HG03103 (cell line): ENCODE results near the gene BPI.
"Not testable (repeated sequence)": the region's sequence is repeated elsewhere in the genome, so short reads cannot be mapped to it uniquely, and the experiment has no call there.

Experiments
- ATAC-seq: cut with Tn5 transposase; IDR thresholded peaks from one replicate; pipeline ENCODE4 v1.9.1; 2021; ENCODE audit warnings: low read depth; ENCODE audit not compliant: unreplicated experiment

The BPI gene

DNA sequence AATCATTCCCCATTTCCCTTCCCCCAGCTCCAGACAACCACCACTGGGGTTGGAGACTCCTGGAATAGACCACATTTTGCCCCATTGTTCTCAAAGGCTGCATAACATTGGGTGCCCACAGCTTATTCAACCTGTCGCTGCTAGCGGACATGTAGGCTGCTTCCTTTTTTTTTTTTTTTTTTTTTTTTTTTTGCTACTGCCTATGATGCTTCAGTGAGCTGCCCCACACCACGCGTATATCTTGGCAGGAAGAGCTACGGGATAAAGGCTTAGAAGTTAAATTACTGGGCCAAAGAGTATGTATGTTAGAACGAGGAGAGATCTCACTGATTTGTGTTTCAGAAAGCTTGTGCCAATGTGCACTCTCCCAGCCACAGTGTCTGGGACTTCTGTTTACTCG, 49.4 kb downstream of the BPI start:
- no peak for ATAC-seq

DNA sequence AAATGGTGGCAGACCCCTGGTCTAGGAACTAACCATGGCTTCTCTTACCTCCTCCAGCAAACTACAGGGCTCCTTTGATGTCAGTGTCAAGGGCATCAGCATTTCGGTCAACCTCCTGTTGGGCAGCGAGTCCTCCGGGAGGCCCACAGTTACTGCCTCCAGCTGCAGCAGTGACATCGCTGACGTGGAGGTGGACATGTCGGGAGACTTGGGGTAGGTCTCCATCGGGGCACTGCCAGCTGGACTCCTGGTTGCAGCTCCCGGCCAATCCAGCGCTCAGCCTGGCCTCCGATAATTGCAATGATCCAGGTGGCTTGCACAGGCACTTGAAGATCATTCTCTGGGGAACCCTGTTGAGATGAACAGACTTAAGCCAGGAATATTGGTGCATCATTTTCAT, 50.3 kb downstream of the BPI start:
- no peak for ATAC-seq

DNA sequence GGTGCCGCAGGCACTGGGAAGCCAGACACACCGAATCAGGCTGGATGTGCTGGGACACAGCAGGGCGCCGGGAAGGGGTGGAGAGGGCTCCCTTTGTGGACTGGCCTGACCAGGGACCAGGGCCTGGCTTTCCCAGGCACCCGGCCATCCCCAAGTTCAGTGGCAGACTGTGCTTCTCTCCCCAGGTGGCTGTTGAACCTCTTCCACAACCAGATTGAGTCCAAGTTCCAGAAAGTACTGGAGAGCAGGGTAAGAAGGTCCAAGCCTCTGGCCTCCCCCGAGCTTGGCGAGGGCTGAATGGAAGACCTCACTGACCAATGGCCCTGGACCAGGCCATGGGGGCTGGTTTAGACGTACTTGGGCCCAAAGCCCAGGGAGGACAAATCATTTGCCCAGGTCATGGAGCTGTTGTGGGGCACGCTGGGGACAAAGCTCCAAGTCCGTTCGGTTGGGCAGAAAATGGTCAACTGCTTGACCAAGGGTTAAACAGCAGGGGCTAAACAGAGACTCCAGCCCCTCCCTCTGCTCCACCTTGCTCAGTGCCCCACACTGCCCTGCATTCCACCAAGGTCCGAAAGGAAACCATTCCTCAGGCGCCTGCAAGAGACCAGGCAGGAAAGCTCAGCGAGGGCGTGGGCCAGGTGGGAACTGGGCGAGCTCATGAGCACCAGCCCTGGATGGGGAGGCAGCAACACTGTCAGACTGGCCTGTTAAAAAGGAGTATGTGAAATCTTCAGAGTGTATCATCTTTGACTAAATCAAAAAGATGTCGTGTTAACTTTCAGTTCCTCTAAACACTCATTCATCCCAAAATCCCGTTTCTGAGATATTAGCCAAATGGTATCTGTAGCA, 51.4 kb downstream of the BPI start:
- ATAC-seq, result no peak

GRCh38 chr20:38357653-38358207, 53.8 kb downstream of the BPI start:
- ATAC-seq, result no peak

- ATAC-seq, result no peak
Measured at GRCh38 chr20:38358556-38358955, 54.6 kb downstream of the BPI start.

DNA sequence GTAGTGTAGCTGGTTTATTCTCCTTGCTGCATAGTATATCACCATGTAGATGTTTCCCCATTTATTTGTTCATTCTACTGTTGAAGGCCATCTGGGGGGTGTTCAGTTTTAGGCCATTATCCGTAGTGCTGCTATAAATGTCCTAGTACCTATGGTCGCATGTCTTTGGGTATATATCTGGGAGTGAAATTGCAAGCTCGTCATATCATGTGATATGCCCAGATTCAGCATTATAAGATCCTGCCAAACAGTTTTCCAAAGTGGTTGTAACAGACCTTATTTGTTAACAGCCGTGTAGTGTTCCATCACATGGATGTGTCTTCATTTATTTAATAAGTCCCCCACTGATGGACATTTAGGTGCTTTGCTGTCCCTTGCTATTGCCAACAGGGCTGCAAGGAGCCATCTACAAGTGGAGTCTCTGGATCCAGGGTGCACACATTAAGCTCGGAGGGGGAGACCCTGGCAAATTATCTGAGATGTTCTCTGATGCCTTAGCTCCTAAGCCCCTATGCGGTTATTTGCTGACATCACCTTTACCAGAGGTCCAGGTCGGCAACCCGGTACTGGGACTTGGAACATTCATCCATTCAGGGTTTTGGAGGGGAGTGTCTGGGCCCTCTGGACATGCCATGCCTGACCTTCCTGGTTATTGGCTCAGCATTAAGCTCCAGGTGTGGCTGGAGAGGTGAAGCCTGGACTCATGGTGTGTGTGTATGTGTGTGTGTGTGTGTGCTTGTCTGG, 59.2 kb downstream of the BPI start:
- ATAC-seq, result no peak

DNA sequence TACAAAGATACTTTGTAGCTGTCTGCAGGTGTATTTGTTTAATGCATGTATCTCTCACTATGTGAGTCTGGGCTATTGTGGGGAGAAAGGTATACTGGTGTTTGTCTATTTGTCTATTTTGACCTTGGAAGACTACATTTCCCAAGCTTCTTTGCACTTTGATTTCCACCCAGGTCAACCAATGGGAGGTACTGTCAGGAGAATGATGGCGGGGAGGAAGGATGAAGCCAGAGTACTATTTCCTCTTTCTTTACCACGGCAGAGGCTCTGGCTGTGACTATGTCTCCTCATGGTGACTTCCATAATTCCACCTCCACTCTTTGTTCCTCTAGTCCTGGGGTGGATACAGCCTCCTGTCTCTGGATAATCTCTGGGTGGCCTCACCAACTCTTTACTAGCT, 65.4 kb downstream of the BPI start:
- no peak for ATAC-seq

DNA sequence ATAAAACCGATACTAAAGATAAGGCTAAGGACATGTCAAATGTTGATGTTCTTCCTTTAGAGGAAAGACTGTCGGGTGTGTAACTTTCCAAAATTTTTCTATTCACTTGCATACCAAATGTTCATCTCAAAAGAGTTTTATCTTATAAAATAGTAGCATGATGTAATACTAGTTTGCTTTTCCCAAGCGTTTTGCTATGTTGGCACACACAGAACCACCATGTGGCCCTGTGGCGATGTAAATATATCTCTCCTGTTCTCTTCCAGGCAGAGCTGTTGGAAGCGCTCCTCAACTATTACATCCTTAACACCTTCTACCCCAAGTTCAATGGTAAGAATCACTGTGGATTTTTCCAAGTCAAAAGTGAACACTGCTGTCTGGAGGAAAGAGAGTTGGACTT, 68.8 kb downstream of the BPI start:
- ATAC-seq, result no peak

DNA sequence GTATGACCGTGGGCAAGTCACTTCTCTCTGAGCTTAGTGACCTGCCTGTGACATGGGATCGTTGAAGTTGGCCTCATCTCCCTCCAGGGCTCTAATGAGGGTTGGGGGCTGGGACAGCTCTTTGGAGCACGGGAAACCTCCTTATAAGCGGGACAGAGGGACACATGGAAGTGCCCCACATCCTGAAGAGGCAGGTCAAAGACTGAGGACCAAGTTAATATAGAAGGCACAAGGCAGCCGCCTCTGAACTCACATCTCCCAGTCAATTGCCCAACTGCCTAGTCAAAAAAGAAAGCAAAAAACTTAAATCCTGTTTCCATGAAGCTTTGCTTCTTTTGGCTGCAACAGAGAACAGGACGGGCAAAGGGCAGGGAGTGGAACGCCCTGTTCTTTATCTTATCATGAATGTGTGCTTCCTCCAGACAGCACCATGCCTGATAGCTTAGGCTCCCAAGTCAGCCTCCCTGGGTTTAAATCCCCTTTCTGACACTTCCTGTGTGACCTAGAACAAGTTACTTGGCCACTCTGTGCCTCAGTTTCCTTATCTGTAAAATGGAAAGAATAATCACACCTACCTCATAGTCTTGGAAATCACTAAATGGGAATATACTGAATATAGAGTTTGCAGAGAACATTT, 69.4 kb downstream of the BPI start:
- no peak for ATAC-seq

DNA sequence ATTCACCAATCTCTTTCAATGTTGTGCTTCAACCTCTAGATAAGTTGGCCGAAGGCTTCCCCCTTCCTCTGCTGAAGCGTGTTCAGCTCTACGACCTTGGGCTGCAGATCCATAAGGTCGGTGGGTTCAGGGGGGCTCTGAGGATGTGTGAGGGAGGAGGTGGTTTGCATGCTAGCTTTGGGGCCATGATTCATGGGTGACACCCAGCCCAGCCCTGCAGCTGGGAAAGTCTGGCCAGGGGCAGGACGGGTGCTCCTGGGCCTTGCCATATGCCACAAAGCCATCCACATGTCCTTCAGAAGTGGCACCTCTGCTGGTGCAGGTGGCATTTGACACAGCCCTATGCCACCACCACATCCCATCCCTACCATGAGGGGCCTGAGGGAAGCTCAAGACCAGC, 69.9 kb downstream of the BPI start:
- ATAC-seq, result no peak

- ATAC-seq, result no peak
Measured at GRCh38 chr20:38377039-38377685, 73.2 kb downstream of the BPI start.

DNA sequence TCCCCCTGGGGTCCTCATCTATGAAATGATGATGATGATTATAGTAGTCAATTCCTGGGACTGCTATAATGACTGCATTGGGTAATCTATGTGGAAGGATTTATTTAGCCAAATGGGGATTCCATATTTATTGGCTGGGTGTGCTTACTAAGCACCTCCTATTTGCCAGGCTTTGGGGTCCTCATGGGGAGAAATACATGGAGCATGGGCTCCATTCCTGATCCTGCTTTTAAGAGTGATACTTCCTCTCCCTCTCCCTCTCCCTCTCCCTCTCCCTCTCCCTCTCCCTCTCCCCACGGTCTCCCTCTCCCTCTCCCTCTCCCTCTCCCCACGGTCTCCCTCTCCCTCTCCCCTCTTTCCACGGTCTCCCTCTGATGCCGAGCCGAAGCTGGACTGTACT, 73.9 kb downstream of the BPI start:
- ATAC-seq, result not testable (repeated sequence)

GRCh38 chr20:38383147-38383546, 79.2 kb downstream of the BPI start:
- no peak for ATAC-seq

- no peak for ATAC-seq
Measured at GRCh38 chr20:38386004-38386403, 82.0 kb downstream of the BPI start.

DNA sequence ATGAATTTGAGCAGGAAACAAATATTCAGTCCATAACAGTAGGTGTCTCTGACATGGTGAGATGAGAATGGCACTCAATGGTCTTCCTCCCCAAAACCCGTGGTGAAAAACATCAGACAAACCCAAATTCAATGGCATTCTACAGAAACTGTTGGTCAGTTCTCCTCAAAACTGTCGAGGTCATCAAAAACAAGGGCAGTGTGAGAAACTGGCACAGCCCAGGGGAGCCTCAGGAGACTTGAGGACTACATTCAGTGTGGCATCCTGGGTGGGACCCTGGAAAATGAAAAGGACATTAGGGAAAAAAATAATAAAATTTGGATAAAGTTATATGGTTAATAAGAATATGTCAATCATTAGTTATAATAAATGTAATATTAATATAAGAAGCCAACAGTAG, 82.9 kb downstream of the BPI start:
- ATAC-seq, result no peak
